ENCODE measurements around the gene SLC22A7.

GRCh38 chr6:43298565-43299337 lies 691 bp downstream of the SLC22A7 start:
- TF ChIP-seq CTCF (IDR thresholded peaks at IDR 0.05) (no peak), POLR2AphosphoS5 (IDR thresholded peaks at IDR 0.05; ENCODE audit: insufficient read depth in 1 of 2, low read depth in 1 of 2) (no peak)
